Stimulated activated CD8-positive, alpha-beta memory T cell treated with anti-CD3 and anti-CD28 coated beads, Interleukin-12 subunit alpha, Interleukin-12 subunit beta, amount 100 ng/mL, for 24 hours (primary cell): ENCODE measurements around the gene SYT9.
A peak's percentile ranks its signal among the peaks of the same experiment; 100 is the strongest.

ENCODE experiments used
- DNase-seq: peaks from one replicate; pipeline ENCODE4 v3.0.0-alpha.2; 2020; ENCODE audit errors: extremely low read depth

The SYT9 gene

GRCh38 chr11:7423946-7424345 lies 172.2 kb downstream of the SYT9 start:
- DNase-seq: no peak

GRCh38 chr11:7427733-7428132 lies 176.0 kb downstream of the SYT9 start:
- no peak for DNase-seq

GRCh38 chr11:7428196-7428595 lies 176.5 kb downstream of the SYT9 start:
- DNase-seq: no peak

GRCh38 chr11:7430496-7430895 lies 178.8 kb downstream of the SYT9 start:
- no peak for DNase-seq

- no peak for DNase-seq
These were observed 183.5 kb downstream of the SYT9 start for GRCh38 chr11:7435176-7435575.

GRCh38 chr11:7436146-7436545 lies 184.4 kb downstream of the SYT9 start:
- no peak for DNase-seq

- no peak for DNase-seq
These were observed 185.0 kb downstream of the SYT9 start for GRCh38 chr11:7436657-7437056.

- no peak for DNase-seq
These were observed 186.0 kb downstream of the SYT9 start for GRCh38 chr11:7437696-7438095.

GRCh38 chr11:7439746-7440320 lies 188.1 kb downstream of the SYT9 start:
- DNase-seq: no peak

- peak; percentile 9 for DNase-seq
These were observed 191.0 kb downstream of the SYT9 start for GRCh38 chr11:7442588-7443215.

GRCh38 chr11:7444091-7444981 lies 192.6 kb downstream of the SYT9 start:
- DNase-seq: no peak

- DNase-seq: no peak
These were observed 193.9 kb downstream of the SYT9 start for GRCh38 chr11:7445564-7445963.

GRCh38 chr11:7448201-7448600 lies 196.5 kb downstream of the SYT9 start:
- no peak for DNase-seq

- DNase-seq: no peak
These were observed 197.6 kb downstream of the SYT9 start for GRCh38 chr11:7449211-7449840.

GRCh38 chr11:7449841-7450214 lies 198.1 kb downstream of the SYT9 start:
- DNase-seq: no peak

- no peak for DNase-seq
These were observed 199.1 kb downstream of the SYT9 start for GRCh38 chr11:7450836-7451235.

GRCh38 chr11:7451520-7451919 lies 199.8 kb downstream of the SYT9 start:
- DNase-seq: no peak

- no peak for DNase-seq
These were observed 200.3 kb downstream of the SYT9 start for GRCh38 chr11:7451952-7452494.

GRCh38 chr11:7454854-7455253 lies 203.2 kb downstream of the SYT9 start:
- no peak for DNase-seq

GRCh38 chr11:7457211-7457610 lies 205.5 kb downstream of the SYT9 start:
- DNase-seq: no peak

GRCh38 chr11:7462706-7463105 lies 211.0 kb downstream of the SYT9 start:
- DNase-seq: no peak

GRCh38 chr11:7467652-7468051 lies 215.9 kb downstream of the SYT9 start:
- DNase-seq: no peak
